GM04504 (cell line): Measurements from ENCODE around the gene SGPP2.
"Not testable (repeated sequence)": the region's sequence is repeated elsewhere in the genome, so short reads cannot be mapped to it uniquely, and the experiment has no call there.

Experiments
- DNase-seq: peaks from one replicate; pipeline ENCODE4 v3.0.0-alpha.2; 2012; ENCODE audit warnings: low read depth

SGPP2 gene

GRCh38 chr2:222424276-222424728 lies at the start of gene SGPP2:
Gene SGPP2 (plus strand): TSS chr2:222424543. CDS start chr2:222424603, 60 bp downstream.
- DNase-seq, result no peak

- DNase-seq, result no peak
Observed at GRCh38 chr2:222375798-222376197, 48.5 kb upstream of the SGPP2 start.

- no peak for DNase-seq
Observed at GRCh38 chr2:222380456-222380855, 43.9 kb upstream of the SGPP2 start.

- DNase-seq, result no peak
Observed at GRCh38 chr2:222381566-222381965, 42.8 kb upstream of the SGPP2 start.

GRCh38 chr2:222383255-222383654 lies 41.1 kb upstream of the SGPP2 start:
- no peak for DNase-seq

GRCh38 chr2:222391743-222392285 lies 32.5 kb upstream of the SGPP2 start:
- DNase-seq, result no peak

GRCh38 chr2:222393733-222394267 lies 30.5 kb upstream of the SGPP2 start:
- no peak for DNase-seq

GRCh38 chr2:222398446-222398885 lies 25.9 kb upstream of the SGPP2 start:
- no peak for DNase-seq

GRCh38 chr2:222399038-222399783 lies 25.1 kb upstream of the SGPP2 start:
- no peak for DNase-seq

GRCh38 chr2:222404151-222404905 lies 20.0 kb upstream of the SGPP2 start:
- no peak for DNase-seq

- DNase-seq, result no peak
Observed at GRCh38 chr2:222408684-222409083, 15.7 kb upstream of the SGPP2 start.

- no peak for DNase-seq
Observed at GRCh38 chr2:222410534-222410933, 13.8 kb upstream of the SGPP2 start.

GRCh38 chr2:222412334-222412733 lies 12.0 kb upstream of the SGPP2 start:
- not testable (repeated sequence) for DNase-seq

GRCh38 chr2:222413295-222413911 lies 10.9 kb upstream of the SGPP2 start:
- DNase-seq, result no peak

GRCh38 chr2:222418739-222419138 lies 5.6 kb upstream of the SGPP2 start:
- DNase-seq, result no peak

GRCh38 chr2:222420508-222420907 lies 3.8 kb upstream of the SGPP2 start:
- no peak for DNase-seq

- DNase-seq, result no peak
Observed at GRCh38 chr2:222421626-222422025, 2.7 kb upstream of the SGPP2 start.

GRCh38 chr2:222423186-222423585 lies 1.2 kb upstream of the SGPP2 start:
- no peak for DNase-seq

- DNase-seq, result no peak
Observed at GRCh38 chr2:222423632-222424275, 589 bp upstream of the SGPP2 start.

GRCh38 chr2:222424729-222425671 lies 657 bp downstream of the SGPP2 start:
- DNase-seq, result no peak
